AG09319 (cell line): ENCODE data around the gene PTPRT.
A peak's percentile ranks its signal among the peaks of the same experiment; 100 is the strongest.

Experiments
- DNase-seq: peaks from one replicate; pipeline ENCODE4 v3.0.0-alpha.2; 2010; ENCODE audit warnings: low read depth; ENCODE audit errors: extremely low read depth
- TF ChIP-seq, protein P1 (sequence below): IDR thresholded peaks from 2 replicates; pipeline ENCODE4 v1.5.1; 2011; ENCODE audit warnings: low read depth, mild to moderate bottlenecking, inconsistent platforms, low read length, moderate library complexity

Gene PTPRT

DNA sequence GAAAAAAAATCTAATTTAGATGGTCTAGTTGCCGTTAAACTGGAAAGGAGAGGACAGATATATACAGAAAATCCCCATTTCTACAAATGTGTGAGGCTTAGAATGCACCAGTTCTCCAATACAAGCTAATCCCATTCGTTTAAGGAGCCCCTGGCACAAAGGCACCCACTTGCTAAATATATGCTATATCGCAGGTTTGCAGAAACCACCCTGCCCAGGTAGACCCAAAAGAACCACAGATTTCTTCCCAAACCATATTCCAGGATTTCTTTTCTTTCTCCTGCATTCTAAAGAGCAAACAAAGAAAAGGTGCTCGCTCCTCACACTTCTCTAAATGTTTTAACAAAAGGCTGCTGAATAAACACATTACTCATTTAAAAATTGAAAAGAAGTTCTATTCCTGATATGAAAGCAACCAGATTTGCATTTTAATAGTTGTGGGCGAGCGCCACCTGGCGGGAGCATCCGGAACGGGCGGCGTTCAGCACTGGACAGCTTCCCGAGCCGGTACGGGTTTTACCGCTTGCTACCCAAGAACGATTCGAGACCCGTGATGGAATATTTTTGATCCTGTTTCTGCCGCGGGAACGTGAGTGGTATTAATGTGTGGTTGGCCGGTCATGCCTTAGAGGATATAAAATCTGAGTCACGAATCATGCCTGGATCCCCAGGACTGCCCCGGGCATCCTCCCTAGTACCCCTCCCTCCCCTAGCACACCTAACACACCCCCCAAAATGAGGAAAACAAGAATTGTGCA is 2.1 kb downstream of the PTPRT start:
- DNase-seq, result peak; percentile 2
- TF ChIP-seq, protein P1, sequence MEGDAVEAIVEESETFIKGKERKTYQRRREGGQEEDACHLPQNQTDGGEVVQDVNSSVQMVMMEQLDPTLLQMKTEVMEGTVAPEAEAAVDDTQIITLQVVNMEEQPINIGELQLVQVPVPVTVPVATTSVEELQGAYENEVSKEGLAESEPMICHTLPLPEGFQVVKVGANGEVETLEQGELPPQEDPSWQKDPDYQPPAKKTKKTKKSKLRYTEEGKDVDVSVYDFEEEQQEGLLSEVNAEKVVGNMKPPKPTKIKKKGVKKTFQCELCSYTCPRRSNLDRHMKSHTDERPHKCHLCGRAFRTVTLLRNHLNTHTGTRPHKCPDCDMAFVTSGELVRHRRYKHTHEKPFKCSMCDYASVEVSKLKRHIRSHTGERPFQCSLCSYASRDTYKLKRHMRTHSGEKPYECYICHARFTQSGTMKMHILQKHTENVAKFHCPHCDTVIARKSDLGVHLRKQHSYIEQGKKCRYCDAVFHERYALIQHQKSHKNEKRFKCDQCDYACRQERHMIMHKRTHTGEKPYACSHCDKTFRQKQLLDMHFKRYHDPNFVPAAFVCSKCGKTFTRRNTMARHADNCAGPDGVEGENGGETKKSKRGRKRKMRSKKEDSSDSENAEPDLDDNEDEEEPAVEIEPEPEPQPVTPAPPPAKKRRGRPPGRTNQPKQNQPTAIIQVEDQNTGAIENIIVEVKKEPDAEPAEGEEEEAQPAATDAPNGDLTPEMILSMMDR, result peak; percentile 95

DNA sequence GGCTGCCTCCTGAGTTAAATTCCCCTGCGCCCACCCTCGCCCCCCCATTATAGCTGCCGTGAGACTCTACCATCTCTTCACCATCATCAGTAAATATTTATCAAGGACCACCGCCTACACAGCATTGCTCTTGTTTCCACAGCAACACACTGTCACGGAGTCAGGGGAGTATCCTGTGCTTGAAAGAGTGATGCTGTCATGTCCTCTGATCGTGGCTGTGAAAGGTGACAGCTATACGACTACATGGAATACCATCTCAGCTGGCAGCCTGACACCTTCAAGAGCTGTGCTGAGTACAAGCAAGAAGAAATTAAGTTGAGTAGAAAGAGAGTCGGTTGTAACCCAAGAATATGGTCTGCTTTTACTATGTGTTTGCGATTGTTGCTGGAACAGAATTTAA is 3.4 kb downstream of the PTPRT start:
- TF ChIP-seq, protein P1, result no peak
- DNase-seq, result no peak

DNA sequence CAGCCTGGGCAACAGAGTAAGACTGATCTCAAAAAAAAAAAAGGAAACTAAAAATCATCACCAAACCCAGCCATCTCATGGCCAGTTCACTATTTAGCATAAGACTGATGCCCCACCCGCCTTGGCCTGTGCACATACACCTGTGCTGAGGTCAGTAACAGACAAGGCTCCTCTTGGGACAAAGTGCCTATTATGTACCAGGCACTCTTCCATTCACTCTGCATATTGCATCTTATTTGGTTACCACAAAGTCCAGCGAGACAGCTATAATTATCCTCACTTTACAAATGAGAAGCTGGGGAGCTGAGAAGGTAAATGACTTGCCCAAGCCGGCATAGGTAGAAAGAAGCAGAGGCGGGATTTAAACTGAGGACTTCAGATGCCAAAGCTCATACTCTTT is 3.8 kb downstream of the PTPRT start:
- TF ChIP-seq, protein P1, result no peak
- DNase-seq, result no peak

DNA sequence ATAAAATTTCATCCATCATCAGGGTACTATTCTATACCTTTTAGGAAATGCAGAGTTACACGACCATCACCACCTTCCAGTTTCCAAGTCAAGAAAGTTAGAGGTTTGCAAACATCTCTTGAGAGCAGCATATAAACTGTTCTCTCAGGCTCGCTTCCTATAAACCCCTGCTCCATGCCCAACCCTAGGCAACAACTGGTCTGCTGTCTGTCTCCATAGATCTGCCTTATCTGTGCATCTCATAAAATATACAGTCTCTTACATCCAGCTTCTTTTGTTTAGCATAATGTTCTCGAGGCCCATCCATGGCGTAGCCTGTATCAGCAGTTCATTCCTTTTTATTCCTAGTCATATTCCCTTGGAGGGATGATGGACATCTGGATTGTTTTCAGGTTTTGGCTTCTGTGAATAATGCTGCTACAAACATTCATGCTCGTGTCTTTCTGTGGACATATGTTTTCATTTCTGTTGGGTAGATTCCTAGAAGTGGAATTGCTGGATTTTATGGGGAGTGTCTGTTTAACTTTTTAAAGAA is 6.1 kb downstream of the PTPRT start:
- no peak for DNase-seq
- TF ChIP-seq, protein P1, result no peak

DNA sequence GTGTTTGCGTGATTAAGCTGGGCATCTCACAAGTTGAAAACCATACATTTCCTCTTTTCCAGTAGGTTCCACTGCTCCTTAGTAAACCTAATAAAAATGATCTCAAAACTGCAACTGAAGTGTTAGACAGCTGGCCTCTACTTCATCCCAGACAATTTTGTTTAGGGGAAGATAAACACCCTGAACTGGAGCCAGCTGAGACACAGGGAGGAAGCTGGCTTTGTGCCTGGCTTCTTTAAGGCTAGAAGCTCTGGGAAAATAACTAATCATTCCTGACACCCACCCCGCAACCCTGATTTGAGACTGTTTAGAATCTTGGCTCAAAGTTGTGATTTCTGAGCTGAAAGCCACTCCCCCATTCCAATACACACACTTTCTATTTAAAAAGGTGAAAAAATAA is 11.6 kb downstream of the PTPRT start:
- no peak for DNase-seq
- TF ChIP-seq, protein P1, result no peak

DNA sequence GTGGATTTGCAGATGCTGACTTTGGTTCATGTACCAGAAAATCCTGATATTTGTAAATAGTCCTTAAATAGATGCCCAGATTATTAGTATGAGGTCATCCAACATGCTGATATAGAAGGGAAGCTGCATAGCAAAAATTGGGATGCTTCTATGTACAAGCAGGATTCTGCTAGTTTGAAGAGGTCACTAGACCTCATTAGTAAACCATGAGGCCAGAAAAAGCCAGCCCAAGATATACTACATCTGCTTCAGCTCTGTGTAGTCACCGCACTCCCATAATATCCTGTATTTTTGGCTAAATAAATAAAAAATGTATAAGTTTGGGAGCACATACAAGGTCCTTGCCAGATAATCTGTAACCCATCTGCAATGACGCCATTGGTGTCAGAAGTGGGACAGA is 13.0 kb downstream of the PTPRT start:
- TF ChIP-seq, protein P1, result no peak
- DNase-seq, result no peak

DNA sequence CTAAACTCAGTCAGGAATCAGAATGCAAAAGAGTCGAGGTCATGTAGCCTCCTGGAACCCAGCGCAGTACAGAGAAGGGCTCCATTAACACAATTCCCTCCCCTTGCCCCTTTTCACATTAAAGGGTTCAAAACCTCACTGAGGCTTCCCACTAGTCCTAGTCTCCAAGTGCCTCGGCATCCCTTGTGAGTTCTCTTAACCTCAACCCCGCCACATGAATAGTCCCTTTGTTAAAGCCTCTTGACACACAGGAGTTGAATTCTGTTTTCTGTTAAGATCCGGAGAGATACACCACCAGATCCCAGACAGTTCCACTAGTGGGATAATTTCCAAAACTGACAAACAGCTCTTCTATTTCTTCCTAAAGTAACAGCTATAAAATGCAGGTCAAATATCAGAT is 17.8 kb downstream of the PTPRT start:
- no peak for DNase-seq
- TF ChIP-seq, protein P1, result no peak
